GM12878 (cell line): ENCODE data around the gene TMEM37. TPM values are rescaled to one million over a fixed set of nuclear protein-coding genes. Genes with fewer than 3 reads are reported as not detected.

Experiments
- ATAC-seq: fragments of 200-7000 bp; cut with Tn5 transposase; 3 replicates; pipeline ENCODE4 v1.9.1; 2020; ENCODE audit warnings: mild to moderate bottlenecking, moderate library complexity
- BruUV-seq: library from RNA; stranded (reverse); fragments of 400-500 nt; replicated peaks from 2 replicates; lab custom pipeline; 2021; lab: Mats Ljungman, UMichigan
- CTCF ChIA-PET: fragments of 300-600 bp; sonication (Branson Sonifier 250); formaldehyde crosslinking; extraction: SDS; loops from one replicate; lab custom pipeline; 2021; ENCODE audit warnings: inconsistent platforms; lab: Yijun Ruan, JAX
- POLR2A ChIA-PET: fragments of 350-600 bp; formaldehyde crosslinking; extraction: SDS; loops from one replicate; lab custom pipeline; 2021; ENCODE audit warnings: inconsistent platforms; lab: Charles Lee
- RAD21 ChIA-PET: fragments of 300-600 bp; sonication (Branson Sonifier 250); formaldehyde crosslinking; loops from one replicate; lab custom pipeline; 2023; ENCODE audit warnings: antibody characterized with exemption; ENCODE audit not compliant: unreplicated experiment; lab: Charles Lee
- SMC1A ChIA-PET: fragments of 300-600 bp; sonication (Branson Sonifier 250); formaldehyde crosslinking; loops from one replicate; lab custom pipeline; 2023; ENCODE audit not compliant: unreplicated experiment, uncharacterized antibody; lab: Charles Lee
- DNase-seq: peaks from one replicate; pipeline ENCODE4 v3.0.0-alpha.2; 2011; ENCODE audit warnings: low read depth, low spot score
- FAIRE-seq: peaks from 3 replicates; lab custom pipeline; 2011; peaks lifted over from hg19 to GRCh38; lab: Jason Lieb, UNC
- H2AFZ ChIP-seq: 2 replicates; pipeline ENCODE4 v1.6.0; 2011; ENCODE audit warnings: low read depth, low read length, control low read depth; ENCODE audit not compliant: control insufficient read depth
- H3K27ac ChIP-seq: 2 replicates; pipeline ENCODE4 v1.5.1; 2011; ENCODE audit warnings: control low read depth; ENCODE audit not compliant: control insufficient read depth, insufficient read depth
- H3K27me3 ChIP-seq, 2 experiments: replicated peaks in 1 of 2; 2 replicates each; pipeline versions ENCODE4 v1.6.0 to v1.6.1; 2011; ENCODE audit warnings: low read length in 1 of 2; ENCODE audit not compliant: control insufficient read depth in 2 of 2, insufficient read depth in 2 of 2
- H3K36me3 ChIP-seq, 2 experiments: 2 replicates each; pipeline ENCODE4 v1.5.1; 2011; ENCODE audit warnings: low read length in 1 of 2; ENCODE audit not compliant: control insufficient read depth in 2 of 2, insufficient read depth in 2 of 2
- H3K4me1 ChIP-seq: 2 replicates; pipeline ENCODE4 v1.6.1; 2011; ENCODE audit warnings: mild to moderate bottlenecking, low read length, moderate library complexity, mixed read lengths; ENCODE audit not compliant: control insufficient read depth, insufficient read depth
- H3K4me2 ChIP-seq: 2 replicates; pipeline ENCODE4 v1.6.0; 2011; ENCODE audit warnings: control low read depth; ENCODE audit not compliant: control insufficient read depth, insufficient read depth
- H3K4me3 ChIP-seq: fragments of 200-600 bp; sonication (generic); 2 replicates; pipeline ENCODE4 v1.5.1; 2016
- H3K79me2 ChIP-seq: 2 replicates; pipeline ENCODE4 v1.6.0; 2011; ENCODE audit warnings: low read length; ENCODE audit not compliant: control insufficient read depth, insufficient read depth
- H3K9ac ChIP-seq: 2 replicates; pipeline ENCODE4 v1.8.0; 2011; ENCODE audit warnings: low read length, control low read depth, mixed read lengths; ENCODE audit not compliant: control insufficient read depth, insufficient read depth
- H3K9me3 ChIP-seq: replicated peaks from 3 replicates; pipeline ENCODE4 v1.5.1; 2011; ENCODE audit warnings: mild to moderate bottlenecking, low read length; ENCODE audit not compliant: control insufficient read depth, insufficient read depth
- H4K20me1 ChIP-seq: 2 replicates; pipeline ENCODE4 v1.6.0; 2011; ENCODE audit not compliant: control insufficient read depth, insufficient read depth
- BRCA1 ChIP-seq: IDR thresholded peaks from 2 replicates; pipeline ENCODE4 v1.6.1; 2011; ENCODE audit warnings: low read depth, low read length, improper control_type of control experiment
- EGR1 ChIP-seq, 2 experiments: IDR thresholded peaks; 1 replicate in 1 of 2; 2 replicates in 1 of 2; pipeline ENCODE4 v1.6.1; 2011 to 2012; ENCODE audit warnings: low read depth in 2 of 2, low read length in 2 of 2, borderline replicate concordance in 1 of 2, mild to moderate bottlenecking in 1 of 2, moderate library complexity in 1 of 2
- HCFC1 ChIP-seq: fragments of 150-350 bp; IDR thresholded peaks from 2 replicates; pipeline ENCODE4 v1.6.1; 2014; ENCODE audit warnings: low read length
- MEF2B ChIP-seq: fragments of 450-650 bp; IDR thresholded peaks from 2 replicates; pipeline ENCODE4 v1.6.1; 2018; ENCODE audit warnings: mild to moderate bottlenecking, moderate library complexity; ENCODE audit not compliant: partially characterized antibody, poor library complexity, severe bottlenecking
- RAD21 ChIP-seq: IDR thresholded peaks from 2 replicates; pipeline ENCODE4 v1.6.1; 2011; ENCODE audit warnings: mild to moderate bottlenecking, low read depth, low read length, moderate library complexity; ENCODE audit not compliant: insufficient read depth
- TCF12 ChIP-seq: IDR thresholded peaks from 2 replicates; pipeline ENCODE4 v1.6.1; 2011; ENCODE audit warnings: low read depth, mild to moderate bottlenecking, low read length
- ZSCAN29 ChIP-seq: fragments of 450-650 bp; IDR thresholded peaks from 2 replicates; pipeline ENCODE4 v1.6.1; 2017; ENCODE audit warnings: mild to moderate bottlenecking, moderate library complexity
- ZZZ3 ChIP-seq: IDR thresholded peaks from 2 replicates; pipeline ENCODE4 v1.6.1; 2011; ENCODE audit warnings: low read depth; ENCODE audit not compliant: control insufficient read depth, insufficient read length
- WGBS: methylation state at CpG from one replicate; pipeline ENCODE4 v1.1.6; 2016; ENCODE audit warnings: low lambda C conversion rate; ENCODE audit not compliant: insufficient replicate concordance, insufficient coverage; ENCODE audit errors: missing lambda C conversion rate; 5-methylcytosine and 5-hydroxymethylcytosine counted together
- in situ Hi-C: fragments of 300-500 bp; cut with MboI; formaldehyde crosslinking; loops from 9 replicates; pipeline ENCODE4 v1.14.3; 2018; ENCODE audit warnings: mixed read lengths
- intact Hi-C: fragments of 100-400 bp; cut with micrococcal nuclease; formaldehyde crosslinking; loops from one replicate; pipeline ENCODE4 v1.14.2; 2022; ENCODE audit not compliant: unreplicated experiment
- polyA plus RNA-seq, 11 experiments: library from polyadenylated mRNA; depleted of rRNA in 4 of 11; unstranded in 6 of 11; stranded (reverse) in 5 of 11; fragments of >200 nt; fragmentation: Nextera tagmentation in 4 of 11; fragmentation: Illumina TruSeq in 1 of 11; extraction: Ambion mirVana in 4 of 11; extraction: Trizol in 1 of 11; gene quantifications; 1 replicate in 1 of 11; 2 replicates in 10 of 11; pipeline versions ENCODE4 v1.2.1 to v1.2.3, GENCODE V29; 2011 to 2016; ENCODE audit warnings: inconsistent platforms in 2 of 11, missing spikeins in 2 of 11, low read depth in 1 of 11
- total RNA-seq, 4 experiments: library from RNA; depleted of rRNA in 3 of 4; stranded (reverse); fragments of >200 nt in 3 of 4; fragmentation: Illumina TruSeq in 1 of 4; extraction: Trizol in 1 of 4; gene quantifications; 2 replicates each; pipeline versions ENCODE4 v1.2.1 to v1.2.3, GENCODE V29; 2013 to 2021
- TF ChIP-seq, protein P1 (sequence below): fragments of 450-650 bp; IDR thresholded peaks from 2 replicates; pipeline ENCODE4 v1.6.1; 2017; ENCODE audit warnings: mild to moderate bottlenecking, moderate library complexity

Gene TMEM37
- total and polyA plus RNA-seq, 10 of the 15 experiments (the other 5 are each of a cell fraction or from before 2014, with no cell fraction given) = 0.07 to 0.67 (median 0.24) TPM; not detected in 3

DNA sequence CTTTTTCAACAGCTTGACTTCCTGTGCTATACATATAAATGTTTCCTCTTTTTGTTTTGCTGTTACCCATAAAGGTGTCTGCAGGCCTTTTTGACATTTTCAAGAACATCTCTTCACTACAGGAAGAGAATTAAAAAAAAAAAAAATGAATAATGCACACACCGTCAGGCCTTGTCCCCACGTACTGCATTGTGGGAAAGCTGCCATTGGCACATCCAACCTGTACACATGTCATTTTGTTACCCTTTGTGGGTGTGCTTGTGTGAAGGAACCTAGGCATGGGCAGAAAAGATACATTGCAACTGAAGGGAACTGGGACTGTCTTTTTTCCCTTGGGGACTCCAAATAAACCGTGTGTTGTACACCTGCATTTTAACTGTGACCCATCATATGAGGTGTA lies 16.8 kb upstream of the TMEM37 start:
- CTCF ChIA-PET = interaction anchor here (1.0 to 3.5 kb wide), 8 partner anchors 11 to 288 kb away, joined by 3 to 31 read pairs (median 4); no protein-coding TSS in a partner anchor

GRCh38 chr2:119415630-119416029 lies 16.0 kb upstream of the TMEM37 start:
- WGBS = 0% methylated on average over 1 of the region's 1 CpG
- no peak overlapping the region for H2AFZ ChIP-seq
- SMC1A ChIA-PET = interaction anchor here (0.9 to 4.5 kb wide), 10 partner anchors 10 to 68 kb away, joined by 3 to 23 read pairs (median 3); partner anchors contain the start of gene TMEM37
- no peak overlapping the region for H3K4me2 ChIP-seq
- H3K79me2 ChIP-seq = no peaks in the 10 kb centered on the region
- RAD21 ChIA-PET = interaction anchor here (1.6 to 2.0 kb wide), 3 partner anchors 16 to 62 kb away, joined by 8 to 13 read pairs (median 9); partner anchors contain the start of gene TMEM37
- H3K36me3 ChIP-seq = no peaks in the 10 kb centered on the region
- intact Hi-C loops = no loop called here
- H4K20me1 ChIP-seq = no peaks in the 10 kb centered on the region
- no TSS peak for BruUV-seq
- no peaks in the 10 kb centered on the region; the same call in 2 of the 3 replicates for H3K9me3 ChIP-seq
- CTCF ChIA-PET = interaction anchor here (1.3 to 3.5 kb wide), 5 partner anchors 15 to 287 kb away, joined by 3 to 31 read pairs (median 4); no protein-coding TSS in a partner anchor
- no peak for ATAC-seq
- H3K9ac ChIP-seq = no peak overlapping the region
- H3K27ac ChIP-seq = no peak overlapping the region
- TF ChIP-seq EGR1 (IDR thresholded peaks at IDR 0.05; ENCODE audit: borderline replicate concordance in 1 of 2, low read depth in 2 of 2, low read length in 2 of 2) (no peak), RAD21 (no peak), ZZZ3 (no peak), MEF2B (no peak), BRCA1 (no peak), TCF12 (no peak), ZSCAN29 (no peak)
- TF ChIP-seq, protein P1, sequence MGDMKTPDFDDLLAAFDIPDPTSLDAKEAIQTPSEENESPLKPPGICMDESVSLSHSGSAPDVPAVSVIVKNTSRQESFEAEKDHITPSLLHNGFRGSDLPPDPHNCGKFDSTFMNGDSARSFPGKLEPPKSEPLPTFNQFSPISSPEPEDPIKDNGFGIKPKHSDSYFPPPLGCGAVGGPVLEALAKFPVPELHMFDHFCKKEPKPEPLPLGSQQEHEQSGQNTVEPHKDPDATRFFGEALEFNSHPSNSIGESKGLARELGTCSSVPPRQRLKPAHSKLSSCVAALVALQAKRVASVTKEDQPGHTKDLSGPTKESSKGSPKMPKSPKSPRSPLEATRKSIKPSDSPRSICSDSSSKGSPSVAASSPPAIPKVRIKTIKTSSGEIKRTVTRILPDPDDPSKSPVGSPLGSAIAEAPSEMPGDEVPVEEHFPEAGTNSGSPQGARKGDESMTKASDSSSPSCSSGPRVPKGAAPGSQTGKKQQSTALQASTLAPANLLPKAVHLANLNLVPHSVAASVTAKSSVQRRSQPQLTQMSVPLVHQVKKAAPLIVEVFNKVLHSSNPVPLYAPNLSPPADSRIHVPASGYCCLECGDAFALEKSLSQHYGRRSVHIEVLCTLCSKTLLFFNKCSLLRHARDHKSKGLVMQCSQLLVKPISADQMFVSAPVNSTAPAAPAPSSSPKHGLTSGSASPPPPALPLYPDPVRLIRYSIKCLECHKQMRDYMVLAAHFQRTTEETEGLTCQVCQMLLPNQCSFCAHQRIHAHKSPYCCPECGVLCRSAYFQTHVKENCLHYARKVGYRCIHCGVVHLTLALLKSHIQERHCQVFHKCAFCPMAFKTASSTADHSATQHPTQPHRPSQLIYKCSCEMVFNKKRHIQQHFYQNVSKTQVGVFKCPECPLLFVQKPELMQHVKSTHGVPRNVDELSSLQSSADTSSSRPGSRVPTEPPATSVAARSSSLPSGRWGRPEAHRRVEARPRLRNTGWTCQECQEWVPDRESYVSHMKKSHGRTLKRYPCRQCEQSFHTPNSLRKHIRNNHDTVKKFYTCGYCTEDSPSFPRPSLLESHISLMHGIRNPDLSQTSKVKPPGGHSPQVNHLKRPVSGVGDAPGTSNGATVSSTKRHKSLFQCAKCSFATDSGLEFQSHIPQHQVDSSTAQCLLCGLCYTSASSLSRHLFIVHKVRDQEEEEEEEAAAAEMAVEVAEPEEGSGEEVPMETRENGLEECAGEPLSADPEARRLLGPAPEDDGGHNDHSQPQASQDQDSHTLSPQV = no peak
- POLR2A ChIA-PET = no interaction called here
- H3K27me3 ChIP-seq = 0 out of 4 replicates have a peak, but pooled peaks cover 0 to under 1% of the 10 kb centered on the region in 2 experiments
- H3K4me3 ChIP-seq = no peak overlapping the region
- no peak for DNase-seq
- no peaks in the 10 kb centered on the region for H3K4me1 ChIP-seq
- no peak for FAIRE-seq
- in situ Hi-C loops = no loop called here

More for the DNA sequence above, 16.8 kb upstream of the TMEM37 start:
- in situ Hi-C loops = loop anchor here (5.0 kb wide), 1 partner anchor 247 kb away; no protein-coding TSS in a partner anchor
- RAD21 ChIA-PET = interaction anchor here (1.2 kb wide), 1 partner anchor 19 kb away, joined by 3 read pairs; no protein-coding TSS in a partner anchor
- SMC1A ChIA-PET = interaction anchor here (0.9 to 4.5 kb wide), 3 partner anchors 16 to 68 kb away, joined by 3 to 23 read pairs (median 3); partner anchors contain the start of gene TMEM37
- H3K27me3 ChIP-seq = no peaks in the 10 kb centered on the region
- no peaks in the 10 kb centered on the region for H4K20me1 ChIP-seq
- no peaks in the 10 kb centered on the region for H3K9me3 ChIP-seq
- H3K4me1 ChIP-seq = no peaks in the 10 kb centered on the region
- no peak for FAIRE-seq
- no peak overlapping the region for H2AFZ ChIP-seq
- no peak for ATAC-seq
- H3K27ac ChIP-seq = no peak overlapping the region
- no TSS peak for BruUV-seq
- POLR2A ChIA-PET = no interaction called here
- TF ChIP-seq TCF12 = no peak
- peak; percentile 39 for TF ChIP-seq MEF2B
- no peak for TF ChIP-seq HCFC1
- no peaks in the 10 kb centered on the region for H3K79me2 ChIP-seq
- H3K9ac ChIP-seq = no peak overlapping the region
- no peak overlapping the region for H3K4me3 ChIP-seq
- WGBS = 68% methylated on average over 3 of the region's 3 CpGs
- intact Hi-C loops = no loop called here
- DNase-seq = no peak
- no peak overlapping the region for H3K4me2 ChIP-seq
- H3K36me3 ChIP-seq = no peaks in the 10 kb centered on the region
